HepG2 (cell line): ENCODE measurements around the gene NOX4. TPM values are rescaled to one million over a fixed set of nuclear protein-coding genes. Genes with fewer than 3 reads are reported as not detected.
"Not testable (repeated sequence)": the region's sequence is repeated elsewhere in the genome, so short reads cannot be mapped to it uniquely, and the experiment has no call there.

Experiments
- ATAC-seq: fragments of 200-7000 bp; cut with Tn5 transposase; 3 replicates; pipeline ENCODE4 v1.9.1; 2020; ENCODE audit warnings: mild to moderate bottlenecking, moderate library complexity
- BruUV-seq: library from RNA; stranded (reverse); fragments of 400-500 nt; replicated peaks from 2 replicates; lab custom pipeline; 2021; lab: Mats Ljungman, UMichigan
- CTCF ChIA-PET: fragments of 300-600 bp; formaldehyde crosslinking; extraction: SDS; loops from one replicate; lab custom pipeline; 2021; ENCODE audit warnings: low total read pairs, inconsistent platforms, low intra/inter-chr PET ratio; lab: Yijun Ruan, JAX
- POLR2A ChIA-PET: fragments of 350-600 bp; sonication (Branson Sonifier 250); formaldehyde crosslinking; loops from one replicate; lab custom pipeline; 2020; ENCODE audit warnings: antibody characterized with exemption, inconsistent platforms; lab: Yijun Ruan, JAX
- DNase-seq: peaks from one replicate; pipeline ENCODE4 v3.0.0-alpha.2; 2015; ENCODE audit warnings: low spot score
- FAIRE-seq: peaks from 3 replicates; lab custom pipeline; 2011; peaks lifted over from hg19 to GRCh38; lab: Jason Lieb, UNC
- H2AFZ ChIP-seq: one replicate; pipeline ENCODE4 v1.6.1; 2011; ENCODE audit warnings: low read length, inconsistent platforms
- H3K27ac ChIP-seq: fragments of 300-600 bp; 3 replicates; pipeline ENCODE4 v1.8.0; 2011; ENCODE audit warnings: mixed run types, mild to moderate bottlenecking, mixed read lengths, low read length, inconsistent platforms; ENCODE audit not compliant: insufficient read depth; ENCODE audit errors: extremely low read length
- H3K27me3 ChIP-seq, 2 experiments: fragments of 200-600 bp in 1 of 2; 2 replicates in 1 of 2; 3 replicates in 1 of 2; pipeline versions ENCODE4 v1.6.0 to v1.8.0; 2011; ENCODE audit warnings: low read length in 2 of 2, mild to moderate bottlenecking in 2 of 2, moderate library complexity in 2 of 2, inconsistent platforms in 1 of 2; ENCODE audit not compliant: insufficient read depth in 2 of 2, control insufficient read depth in 1 of 2
- H3K36me3 ChIP-seq, 2 experiments: fragments of 200-600 bp in 1 of 2; replicated peaks in 1 of 2; 2 replicates in 1 of 2; 3 replicates in 1 of 2; pipeline versions ENCODE4 v1.5.1 to v1.8.0; 2011; ENCODE audit warnings: low read length in 2 of 2, inconsistent platforms in 1 of 2; ENCODE audit not compliant: insufficient read depth in 2 of 2, control insufficient read depth in 1 of 2
- H3K4me1 ChIP-seq: 2 replicates; pipeline ENCODE4 v1.5.1; 2012; ENCODE audit warnings: low read length, inconsistent platforms; ENCODE audit not compliant: insufficient read depth
- H3K4me2 ChIP-seq: 2 replicates; pipeline ENCODE4 v1.6.0; 2011; ENCODE audit warnings: low read depth, low read length, inconsistent platforms
- H3K4me3 ChIP-seq, 3 experiments: fragments of 200-600 bp in 1 of 3; sonication (generic), shearing (Covaris generic) in 1 of 3; replicated peaks in 1 of 3; 2 replicates each; pipeline ENCODE4 v1.5.1; 2011 to 2016; ENCODE audit warnings: low read length in 3 of 3, inconsistent platforms in 2 of 3, low read depth in 2 of 3, mild to moderate bottlenecking in 2 of 3, control low read depth in 1 of 3, mixed read lengths in 1 of 3; ENCODE audit not compliant: insufficient read depth in 1 of 3
- H3K79me2 ChIP-seq: one replicate; pipeline ENCODE4 v1.6.1; 2011; ENCODE audit warnings: low read length, inconsistent platforms; ENCODE audit not compliant: insufficient read depth
- H3K9ac ChIP-seq: 2 replicates; pipeline ENCODE4 v1.6.0; 2011; ENCODE audit warnings: mild to moderate bottlenecking, low read depth, low read length, inconsistent platforms; ENCODE audit not compliant: insufficient read depth
- H3K9me3 ChIP-seq: 2 replicates; pipeline ENCODE4 v1.5.1; 2012; ENCODE audit warnings: mild to moderate bottlenecking, low read length
- H4K20me1 ChIP-seq: 2 replicates; pipeline ENCODE4 v1.6.0; 2011; ENCODE audit warnings: inconsistent platforms, mild to moderate bottlenecking, low read length, moderate library complexity; ENCODE audit not compliant: insufficient read depth
- WGBS: methylation state at CpG from one replicate; pipeline ENCODE4 v1.1.6; 2017; ENCODE audit warnings: low lambda C conversion rate; 5-methylcytosine and 5-hydroxymethylcytosine counted together
- in situ Hi-C: cut with HindIII; loops from 2 replicates; pipeline ENCODE4 v1.10.0; 2017; ENCODE audit warnings: low pct_unique_long_range_greater_than_20kb; ENCODE audit not compliant: extremely low pct_ligation_motif_present
- intact Hi-C: fragments of 100-400 bp; cut with micrococcal nuclease; formaldehyde crosslinking; loops from one replicate; pipeline ENCODE4 v1.10.0; 2022; ENCODE audit not compliant: unreplicated experiment
- polyA plus RNA-seq, 8 experiments: library from polyadenylated mRNA; depleted of rRNA in 3 of 8; stranded (reverse) in 7 of 8; unstranded in 1 of 8; fragments of >200 nt; fragmentation: Illumina TruSeq in 4 of 8; extraction: Trizol in 4 of 8; gene quantifications; 2 replicates each; pipeline versions ENCODE4 v1.2.1 to v1.2.3, GENCODE V29; 2011 to 2016; ENCODE audit warnings: low read depth in 4 of 8, missing spikeins in 1 of 8, mixed read lengths in 1 of 8; ENCODE audit not compliant: insufficient read depth in 1 of 8
- total RNA-seq, 5 experiments: library from RNA; depleted of rRNA; stranded (reverse); fragments of >200 nt; fragmentation: Illumina TruSeq; extraction: Trizol; gene quantifications; 2 replicates each; pipeline ENCODE4 v1.2.3, GENCODE V29; 2016; ENCODE audit warnings: low read depth in 1 of 5

The NOX4 gene
- total and polyA plus RNA-seq, 2 of the 13 experiments (the other 11 are each of a cell fraction or from before 2014, with no cell fraction given) = not detected

DNA sequence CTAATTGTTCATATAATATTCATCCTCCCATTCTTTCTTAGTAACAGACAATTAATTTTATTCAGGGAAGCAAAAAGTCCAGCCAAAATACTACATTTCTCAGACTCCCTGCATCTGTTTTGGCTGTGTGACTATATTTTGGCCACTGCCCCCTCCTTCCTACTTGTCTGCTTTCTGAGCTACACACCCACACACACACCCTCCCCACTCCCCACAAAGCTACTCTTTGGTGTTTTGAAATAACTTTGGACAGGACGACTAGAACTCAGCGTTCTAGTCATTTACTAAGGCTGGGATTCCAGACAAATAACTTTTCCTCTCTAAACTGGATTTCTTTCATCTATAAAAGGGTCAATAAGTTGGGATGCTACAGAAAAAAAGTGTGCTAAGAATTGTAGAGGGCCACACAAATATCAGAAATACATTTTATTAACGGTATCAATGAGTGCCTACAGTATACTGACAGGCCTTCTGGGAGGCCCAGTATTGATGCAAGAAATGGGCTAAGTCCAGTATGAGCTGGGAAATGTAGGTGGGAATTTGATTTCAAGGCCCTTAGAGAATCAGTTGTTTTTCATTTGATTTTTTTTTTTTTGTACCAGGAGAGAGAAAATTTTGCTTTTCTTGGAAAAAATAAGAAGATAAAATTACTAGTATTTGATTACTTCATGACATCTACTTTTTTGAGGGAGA is 148.1 kb downstream of the NOX4 start:
- CTCF ChIA-PET, H2AFZ ChIP-seq, H3K9me3 ChIP-seq, H3K36me3 ChIP-seq, H3K4me3 ChIP-seq, H3K79me2 ChIP-seq, H3K9ac ChIP-seq, ATAC-seq, H3K27ac ChIP-seq, in situ Hi-C loops, H4K20me1 ChIP-seq, POLR2A ChIA-PET, H3K27me3 ChIP-seq, FAIRE-seq, DNase-seq, intact Hi-C loops, H3K4me1 ChIP-seq, BruUV-seq, H3K4me2 ChIP-seq: not testable (repeated sequence)
- WGBS = 2% methylated on average over 3 of the region's 3 CpGs

DNA sequence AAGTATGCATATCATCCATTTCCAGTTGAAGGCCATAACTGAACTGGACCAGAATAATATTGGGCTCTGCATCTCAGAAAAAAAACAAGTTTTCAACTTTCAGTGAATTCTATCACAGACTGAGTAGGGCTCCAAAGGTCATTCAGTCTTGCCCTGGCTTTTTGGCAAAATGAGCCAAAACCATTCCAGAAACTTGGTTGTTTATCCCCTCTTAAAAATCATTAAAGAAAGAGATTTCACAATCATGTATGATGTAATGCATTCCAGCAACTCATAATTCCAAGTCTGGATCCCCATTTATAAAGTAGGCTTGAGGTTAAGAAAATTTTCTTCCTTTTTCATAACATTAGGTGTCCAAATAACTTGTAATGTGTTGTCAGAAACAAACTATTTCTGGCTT is 150.7 kb downstream of the NOX4 start:
- DNase-seq, intact Hi-C loops, BruUV-seq, POLR2A ChIA-PET, FAIRE-seq, H3K9ac ChIP-seq, ATAC-seq, H3K79me2 ChIP-seq, H3K9me3 ChIP-seq, H2AFZ ChIP-seq, H3K4me2 ChIP-seq, H3K27me3 ChIP-seq, H3K36me3 ChIP-seq, H4K20me1 ChIP-seq, H3K4me1 ChIP-seq, H3K27ac ChIP-seq, in situ Hi-C loops, CTCF ChIA-PET, H3K4me3 ChIP-seq: not testable (repeated sequence)

DNA sequence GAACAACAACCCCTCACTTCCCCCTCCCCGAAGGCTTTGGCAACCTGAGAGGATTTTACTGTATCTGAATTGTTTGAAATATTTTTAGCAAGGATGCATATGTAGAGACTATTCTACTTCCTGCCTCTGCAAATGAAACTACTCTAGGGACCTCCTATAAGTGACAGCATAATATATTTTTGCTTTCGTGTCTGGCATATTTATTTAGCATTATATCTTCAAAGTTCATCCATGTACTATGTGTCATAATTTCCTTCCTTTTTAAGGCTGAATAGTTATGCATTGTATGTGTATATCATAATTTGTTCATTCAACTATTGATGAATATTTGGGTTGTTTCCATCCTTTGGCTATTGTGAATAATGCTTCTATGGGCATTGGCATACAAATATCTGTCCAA is 153.1 kb downstream of the NOX4 start:
- BruUV-seq, H3K27me3 ChIP-seq, H3K27ac ChIP-seq, H3K4me2 ChIP-seq, in situ Hi-C loops, H3K9me3 ChIP-seq, H3K79me2 ChIP-seq, DNase-seq, H3K9ac ChIP-seq, intact Hi-C loops, H3K4me1 ChIP-seq, POLR2A ChIA-PET, H3K4me3 ChIP-seq, CTCF ChIA-PET, H2AFZ ChIP-seq, H3K36me3 ChIP-seq, ATAC-seq, FAIRE-seq, H4K20me1 ChIP-seq: not testable (repeated sequence)
- WGBS = 2% methylated on average over 2 of the region's 2 CpGs

DNA sequence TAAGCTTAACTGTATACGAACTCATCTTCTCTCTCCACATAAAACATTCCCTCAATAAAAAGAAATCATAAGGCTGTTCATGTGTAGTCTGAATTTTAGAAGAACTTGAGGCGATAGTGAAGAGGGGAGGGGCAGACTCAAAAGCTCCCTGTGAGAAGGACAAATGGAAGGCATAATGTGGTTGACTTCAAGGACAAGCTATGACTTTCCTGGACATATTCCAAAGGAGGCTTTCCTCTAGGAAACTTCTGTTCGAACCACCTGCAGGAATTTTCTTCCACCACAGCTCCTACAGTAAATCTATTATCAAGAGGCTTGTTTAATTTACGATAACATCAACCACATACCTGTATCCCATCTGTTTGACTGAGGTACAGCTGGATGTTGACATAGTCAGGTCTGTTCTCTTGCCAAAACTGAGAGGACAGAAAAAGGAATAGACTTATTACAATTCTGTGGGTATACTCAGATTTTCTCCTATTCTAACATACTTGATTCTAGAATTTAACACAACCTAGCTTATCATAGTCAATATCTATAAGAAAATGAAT is 154.0 kb downstream of the NOX4 start:
- BruUV-seq, H3K27me3 ChIP-seq, CTCF ChIA-PET, H3K79me2 ChIP-seq, H3K36me3 ChIP-seq, H3K4me2 ChIP-seq, H3K9me3 ChIP-seq, intact Hi-C loops, FAIRE-seq, in situ Hi-C loops, H3K4me1 ChIP-seq, DNase-seq, H3K9ac ChIP-seq, H4K20me1 ChIP-seq, H3K27ac ChIP-seq, POLR2A ChIA-PET, H3K4me3 ChIP-seq, H2AFZ ChIP-seq, ATAC-seq: not testable (repeated sequence)
- 11% methylated on average over 4 of the region's 4 CpGs for WGBS
